Lower lobe of right lung (tissue), 2 donors: ENCODE data around the gene ATP6V0A4. TPM values are rescaled to one million over a fixed set of nuclear protein-coding genes. Genes with fewer than 3 reads are reported as not detected.

Source experiments
- ATAC-seq, 2 donors: fragments of 200-7000 bp; cut with Tn5 transposase; one replicate each; pipeline ENCODE4 v1.9.1; 2020 to 2022; ENCODE audit warnings: mild to moderate bottlenecking in 2 of 2, moderate library complexity in 2 of 2
- DNase-seq: peaks from one replicate; pipeline ENCODE4 v3.0.0-alpha.2; 2020
- H3K27ac ChIP-seq: fragments of 200-600 bp; one replicate; pipeline ENCODE4 v1.8.0; 2022
- H3K27me3 ChIP-seq: fragments of 200-600 bp; one replicate; pipeline ENCODE4 v1.8.0; 2022; ENCODE audit warnings: low read depth
- H3K36me3 ChIP-seq: fragments of 200-600 bp; one replicate; pipeline ENCODE4 v1.8.0; 2022; ENCODE audit warnings: mild to moderate bottlenecking
- H3K4me1 ChIP-seq: fragments of 200-600 bp; one replicate; pipeline ENCODE4 v1.8.0; 2022
- H3K4me3 ChIP-seq: fragments of 200-600 bp; one replicate; pipeline ENCODE4 v1.8.0; 2022; ENCODE audit warnings: mild to moderate bottlenecking
- H3K9me3 ChIP-seq: fragments of 200-600 bp; one replicate; pipeline ENCODE4 v1.8.0; 2022
- CTCF ChIP-seq: fragments of 200-600 bp; IDR thresholded peaks from one replicate; pipeline ENCODE4 v1.8.0; 2022; ENCODE audit warnings: antibody characterized with exemption, mild to moderate bottlenecking
- intact Hi-C: fragments of 100-400 bp; cut with DNase I; formaldehyde crosslinking; loops from one replicate; pipeline ENCODE4 v1.11.0; 2022
- long read RNA-seq: library from polyadenylated mRNA; unstranded; transcript quantifications from one replicate; pipeline ENCODE4 v2.0.0, GENCODE V29; 2021
- total RNA-seq: library from RNA; stranded (reverse); fragmentation: NEBNext Ultra II Directional; extraction: Animal tissue kit (Norgen Biotek cat#: 25700); gene quantifications from one replicate; pipeline ENCODE4 v1.2.1, GENCODE V29; 2021
- donor health status: DM: no; HTN: yes; CAD: no; lungs with severe emphysema.

Gene ATP6V0A4
- total RNA-seq, result 1.7 TPM
- long read RNA-seq, partial matches to known transcripts, result 0 of 1 reads
- long read RNA-seq, other reads (novel, unspliced or antisense), result 1 of 1 reads

- Histone ChIP-seq H3K27me3 (no peaks in the 10 kb centered on the region), H3K36me3 (no peaks in the 10 kb centered on the region), H3K9me3 (no peaks in the 10 kb centered on the region), H3K4me1 (no peaks in the 10 kb centered on the region), H3K4me3 (no peak within 1 kb of the TSS), H3K27ac (no peak within 1 kb of the TSS)
- peak; percentile 74 to 80 for ATAC-seq
- DNase-seq, result peak; percentile 57
- no peak for TF ChIP-seq CTCF
- intact Hi-C loops, result no loop called here
These were observed at the start of gene ATP6V0A4, which contains the start of gene TMEM213 for GRCh38 chr7:138797715-138798320. TSS of gene ATP6V0A4 (minus strand) at chr7:138798196. CDS start at chr7:138771247, 26,949 bp downstream. TSS of gene TMEM213 (plus strand) at chr7:138797994. CDS start at chr7:138798105, 111 bp downstream.

- no peaks in the 10 kb centered on the region for H3K9me3 ChIP-seq
- no peak for DNase-seq
- no peak for TF ChIP-seq CTCF
- H3K4me1 ChIP-seq, result no peaks in the 10 kb centered on the region
- no peaks in the 10 kb centered on the region for H3K36me3 ChIP-seq
- no peaks in the 10 kb centered on the region for H3K27me3 ChIP-seq
- ATAC-seq, result no peak
- no peak overlapping the region for H3K27ac ChIP-seq
- no peak overlapping the region for H3K4me3 ChIP-seq
- intact Hi-C loops, result no loop called here
These were observed 47.7 kb upstream of the ATP6V0A4 start for GRCh38 chr7:138845711-138846110.

GRCh38 chr7:138843632-138844580 is 45.9 kb upstream of the ATP6V0A4 start:
- TF ChIP-seq CTCF, result no peak
- no peak overlapping the region for H3K4me3 ChIP-seq
- no peaks in the 10 kb centered on the region for H3K36me3 ChIP-seq
- H3K27me3 ChIP-seq, result no peaks in the 10 kb centered on the region
- no peaks in the 10 kb centered on the region for H3K4me1 ChIP-seq
- intact Hi-C loops, result no loop called here
- no peak for ATAC-seq
- no peaks in the 10 kb centered on the region for H3K9me3 ChIP-seq
- no peak for DNase-seq
- no peak overlapping the region for H3K27ac ChIP-seq

- Histone ChIP-seq H3K36me3 (no peaks in the 10 kb centered on the region), H3K4me1 (peaks cover 9% of the 10 kb centered on the region), H3K27ac (no peak overlapping the region), H3K27me3 (no peaks in the 10 kb centered on the region), H3K9me3 (no peaks in the 10 kb centered on the region), H3K4me3 (no peak overlapping the region)
- intact Hi-C loops, result no loop called here
- TF ChIP-seq CTCF, result no peak
- no peak for DNase-seq
- no peak for ATAC-seq
These were observed 44.1 kb upstream of the ATP6V0A4 start for GRCh38 chr7:138842111-138842510.

- DNase-seq (no peak), ATAC-seq (peak; percentile 26 to 41)
- no peak for TF ChIP-seq CTCF
- peak overlapping the region; percentile 30 for H3K4me3 ChIP-seq
- H3K27me3 ChIP-seq, result no peaks in the 10 kb centered on the region
- intact Hi-C loops, result no loop called here
- H3K36me3 ChIP-seq, result no peaks in the 10 kb centered on the region
- no peaks in the 10 kb centered on the region for H3K9me3 ChIP-seq
- H3K4me1 ChIP-seq, result peaks cover 9% of the 10 kb centered on the region
- no peak overlapping the region for H3K27ac ChIP-seq
These were observed 40.2 kb upstream of the ATP6V0A4 start for GRCh38 chr7:138838166-138838565.
